ENCODE measurements around the gene PROM2. TPM values are rescaled to one million over a fixed set of nuclear protein-coding genes. Genes with fewer than 3 reads are reported as not detected.

Gene PROM2
- total RNA-seq, 1 donor from 2014 or later, result 5.4 TPM

- no peak for DNase-seq
- Mint-ChIP-seq H3K4me3 (ENCODE audit: unreplicated experiment) (no peak overlapping the region), H3K27me3 (ENCODE audit: unreplicated experiment) (peaks cover 4% of the 10 kb centered on the region), H3K27ac (ENCODE audit: unreplicated experiment) (no peak overlapping the region), H3K4me1 (ENCODE audit: low read depth, unreplicated experiment) (peaks cover 8% of the 10 kb centered on the region), H3K36me3 (ENCODE audit: unreplicated experiment) (no peaks in the 10 kb centered on the region), H3K9me3 (ENCODE audit: unreplicated experiment) (peaks cover 6% of the 10 kb centered on the region)
- TF ChIP-seq, protein P1, sequence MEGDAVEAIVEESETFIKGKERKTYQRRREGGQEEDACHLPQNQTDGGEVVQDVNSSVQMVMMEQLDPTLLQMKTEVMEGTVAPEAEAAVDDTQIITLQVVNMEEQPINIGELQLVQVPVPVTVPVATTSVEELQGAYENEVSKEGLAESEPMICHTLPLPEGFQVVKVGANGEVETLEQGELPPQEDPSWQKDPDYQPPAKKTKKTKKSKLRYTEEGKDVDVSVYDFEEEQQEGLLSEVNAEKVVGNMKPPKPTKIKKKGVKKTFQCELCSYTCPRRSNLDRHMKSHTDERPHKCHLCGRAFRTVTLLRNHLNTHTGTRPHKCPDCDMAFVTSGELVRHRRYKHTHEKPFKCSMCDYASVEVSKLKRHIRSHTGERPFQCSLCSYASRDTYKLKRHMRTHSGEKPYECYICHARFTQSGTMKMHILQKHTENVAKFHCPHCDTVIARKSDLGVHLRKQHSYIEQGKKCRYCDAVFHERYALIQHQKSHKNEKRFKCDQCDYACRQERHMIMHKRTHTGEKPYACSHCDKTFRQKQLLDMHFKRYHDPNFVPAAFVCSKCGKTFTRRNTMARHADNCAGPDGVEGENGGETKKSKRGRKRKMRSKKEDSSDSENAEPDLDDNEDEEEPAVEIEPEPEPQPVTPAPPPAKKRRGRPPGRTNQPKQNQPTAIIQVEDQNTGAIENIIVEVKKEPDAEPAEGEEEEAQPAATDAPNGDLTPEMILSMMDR (IDR thresholded peaks at IDR 0.05; ENCODE audit: partially characterized antibody, unreplicated experiment), result no peak
Measured at GRCh38 chr2:95319481-95320343, 45.5 kb downstream of the PROM2 start.

- no peak for DNase-seq
- peaks cover 6% of the 10 kb centered on the region for H3K4me1 Mint-ChIP-seq (ENCODE audit: low read depth, unreplicated experiment)
- no peaks in the 10 kb centered on the region for H3K36me3 Mint-ChIP-seq (ENCODE audit: unreplicated experiment)
- peaks cover 2% of the 10 kb centered on the region for H3K27me3 Mint-ChIP-seq (ENCODE audit: unreplicated experiment)
- peaks cover 3% of the 10 kb centered on the region for H3K9me3 Mint-ChIP-seq (ENCODE audit: unreplicated experiment)
- H3K4me3 Mint-ChIP-seq (ENCODE audit: unreplicated experiment), result no peak overlapping the region
- H3K27ac Mint-ChIP-seq (ENCODE audit: unreplicated experiment), result no peak overlapping the region
- TF ChIP-seq, protein P1 (IDR thresholded peaks at IDR 0.05; ENCODE audit: partially characterized antibody, unreplicated experiment), result no peak
Measured at GRCh38 chr2:95320344-95320712, 46.1 kb downstream of the PROM2 start.

DNA sequence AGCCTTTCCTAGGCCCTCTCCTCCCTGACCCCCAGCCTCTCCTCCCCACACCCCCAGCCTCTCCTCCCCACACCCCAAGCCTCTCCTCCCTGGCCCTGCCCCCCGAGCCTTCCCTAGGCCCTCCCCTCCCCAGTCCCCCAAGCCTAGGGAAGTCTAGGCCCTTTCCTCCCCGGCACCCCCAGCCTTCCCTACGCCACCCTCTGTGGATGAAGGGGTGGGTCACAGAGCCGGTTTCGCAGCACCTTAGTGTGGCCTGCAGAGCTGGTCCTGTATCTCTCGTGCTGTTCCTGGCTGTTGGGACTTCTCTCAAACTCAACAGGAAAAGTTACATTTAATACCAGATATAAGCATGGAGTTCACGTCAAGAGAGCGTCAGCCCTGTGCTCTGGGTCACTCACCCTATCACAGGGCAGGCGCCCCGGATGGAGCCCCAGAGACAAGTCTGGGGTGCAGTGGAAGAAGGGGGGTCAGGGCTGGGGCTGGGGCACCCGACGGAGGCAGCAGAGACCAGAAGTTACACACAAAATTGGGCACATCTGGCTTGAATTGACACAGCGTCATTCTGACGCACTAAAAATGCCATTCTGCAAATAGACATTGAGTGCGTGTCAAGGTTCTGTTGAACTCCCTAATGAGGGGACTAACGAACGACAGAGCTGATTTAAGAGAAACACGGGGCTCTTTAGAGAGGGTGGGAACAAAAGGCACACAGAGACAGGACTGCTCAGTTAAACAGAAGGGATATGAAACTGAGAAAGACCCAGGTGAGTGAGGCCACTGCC, 46.9 kb downstream of the PROM2 start:
- no peak for DNase-seq
- Mint-ChIP-seq H3K4me3 (ENCODE audit: unreplicated experiment) (no peak overlapping the region), H3K9me3 (ENCODE audit: unreplicated experiment) (peaks cover 8% of the 10 kb centered on the region), H3K27me3 (ENCODE audit: unreplicated experiment) (peaks cover 6% of the 10 kb centered on the region), H3K36me3 (ENCODE audit: unreplicated experiment) (no peaks in the 10 kb centered on the region), H3K27ac (ENCODE audit: unreplicated experiment) (no peak overlapping the region), H3K4me1 (ENCODE audit: low read depth, unreplicated experiment) (peaks cover 5% of the 10 kb centered on the region)
- TF ChIP-seq, protein P1 (IDR thresholded peaks at IDR 0.05; ENCODE audit: partially characterized antibody, unreplicated experiment), result no peak

- H3K27me3 Mint-ChIP-seq (ENCODE audit: unreplicated experiment), result peaks cover 6% of the 10 kb centered on the region
- no peak overlapping the region for H3K27ac Mint-ChIP-seq (ENCODE audit: unreplicated experiment)
- no peaks in the 10 kb centered on the region for H3K36me3 Mint-ChIP-seq (ENCODE audit: unreplicated experiment)
- H3K4me3 Mint-ChIP-seq (ENCODE audit: unreplicated experiment), result no peak overlapping the region
- H3K4me1 Mint-ChIP-seq (ENCODE audit: low read depth, unreplicated experiment), result peaks cover 2% of the 10 kb centered on the region
- H3K9me3 Mint-ChIP-seq (ENCODE audit: unreplicated experiment), result peaks cover 8% of the 10 kb centered on the region
- peak; percentile 55 for DNase-seq
- TF ChIP-seq, protein P1 (IDR thresholded peaks at IDR 0.05; ENCODE audit: partially characterized antibody, unreplicated experiment), result peak; percentile 62
Measured at GRCh38 chr2:95323347-95324155, 49.3 kb downstream of the PROM2 start.
